ENCODE results near the gene HES3.
A peak's percentile ranks its signal among the peaks of the same experiment; 100 is the strongest.

The HES3 gene, protein sequence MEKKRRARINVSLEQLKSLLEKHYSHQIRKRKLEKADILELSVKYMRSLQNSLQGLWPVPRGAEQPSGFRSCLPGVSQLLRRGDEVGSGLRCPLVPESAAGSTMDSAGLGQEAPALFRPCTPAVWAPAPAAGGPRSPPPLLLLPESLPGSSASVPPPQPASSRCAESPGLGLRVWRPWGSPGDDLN

DNA sequence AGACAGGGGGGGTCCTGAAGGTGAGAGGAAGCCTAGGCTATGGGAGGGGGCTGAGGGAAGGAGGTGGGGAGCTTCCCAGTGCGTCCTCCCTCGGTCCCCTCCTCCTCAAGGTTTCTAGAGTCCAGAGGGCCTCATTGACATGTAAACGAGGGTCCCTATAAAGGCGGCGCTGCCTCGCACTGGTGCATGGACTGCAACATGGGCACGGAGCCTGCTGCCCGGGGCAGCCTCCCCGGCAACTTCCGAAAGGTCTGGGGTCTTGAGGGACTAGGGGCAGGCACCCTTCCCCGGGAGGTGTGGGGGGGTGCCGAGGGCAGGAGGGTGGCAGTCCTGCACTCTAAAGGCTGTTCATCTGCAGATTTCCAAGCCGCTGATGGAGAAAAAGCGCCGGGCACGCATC is at the start of gene HES3:
Gene HES3, plus strand, starts transcription at position 187 of the 400 bp plus-strand sequence. Its CDS starts 187 bp downstream, at position 374.
- no peaks in the 10 kb centered on the region for H3K9me3 ChIP-seq (ENCODE audit: severe bottlenecking)
- DNase-seq, result no peak
- TF ChIP-seq, protein P1, sequence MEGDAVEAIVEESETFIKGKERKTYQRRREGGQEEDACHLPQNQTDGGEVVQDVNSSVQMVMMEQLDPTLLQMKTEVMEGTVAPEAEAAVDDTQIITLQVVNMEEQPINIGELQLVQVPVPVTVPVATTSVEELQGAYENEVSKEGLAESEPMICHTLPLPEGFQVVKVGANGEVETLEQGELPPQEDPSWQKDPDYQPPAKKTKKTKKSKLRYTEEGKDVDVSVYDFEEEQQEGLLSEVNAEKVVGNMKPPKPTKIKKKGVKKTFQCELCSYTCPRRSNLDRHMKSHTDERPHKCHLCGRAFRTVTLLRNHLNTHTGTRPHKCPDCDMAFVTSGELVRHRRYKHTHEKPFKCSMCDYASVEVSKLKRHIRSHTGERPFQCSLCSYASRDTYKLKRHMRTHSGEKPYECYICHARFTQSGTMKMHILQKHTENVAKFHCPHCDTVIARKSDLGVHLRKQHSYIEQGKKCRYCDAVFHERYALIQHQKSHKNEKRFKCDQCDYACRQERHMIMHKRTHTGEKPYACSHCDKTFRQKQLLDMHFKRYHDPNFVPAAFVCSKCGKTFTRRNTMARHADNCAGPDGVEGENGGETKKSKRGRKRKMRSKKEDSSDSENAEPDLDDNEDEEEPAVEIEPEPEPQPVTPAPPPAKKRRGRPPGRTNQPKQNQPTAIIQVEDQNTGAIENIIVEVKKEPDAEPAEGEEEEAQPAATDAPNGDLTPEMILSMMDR (IDR thresholded peaks at IDR 0.05; ENCODE audit: low read depth, low read length), result no peak
- H3K27ac ChIP-seq, result peak within 1 kb of the TSS; percentile 63
- H3K4me3 ChIP-seq (ENCODE audit: low read depth, low read length), result peak within 1 kb of the TSS; percentile 77
- H3K36me3 ChIP-seq, result no peaks in the 10 kb centered on the region
- no peaks in the 10 kb centered on the region for H3K27me3 ChIP-seq (ENCODE audit: insufficient read depth, low read depth, severe bottlenecking)

- Histone ChIP-seq H3K27ac (peak overlapping the region; percentile 96; the same call in 1 of the 2 replicates), H3K9me3 (ENCODE audit: severe bottlenecking) (no peaks in the 10 kb centered on the region), H3K4me3 (ENCODE audit: low read depth, low read length) (peak overlapping the region; percentile 95), H3K27me3 (ENCODE audit: insufficient read depth, low read depth, severe bottlenecking) (no peaks in the 10 kb centered on the region), H3K36me3 (peaks cover 57% of the 10 kb centered on the region)
- no peak for DNase-seq
- TF ChIP-seq, protein P1 (IDR thresholded peaks at IDR 0.05; ENCODE audit: low read depth, low read length), result no peak
Measured at GRCh38 chr1:6197746-6198427, 46.1 kb upstream of the HES3 start.

DNA sequence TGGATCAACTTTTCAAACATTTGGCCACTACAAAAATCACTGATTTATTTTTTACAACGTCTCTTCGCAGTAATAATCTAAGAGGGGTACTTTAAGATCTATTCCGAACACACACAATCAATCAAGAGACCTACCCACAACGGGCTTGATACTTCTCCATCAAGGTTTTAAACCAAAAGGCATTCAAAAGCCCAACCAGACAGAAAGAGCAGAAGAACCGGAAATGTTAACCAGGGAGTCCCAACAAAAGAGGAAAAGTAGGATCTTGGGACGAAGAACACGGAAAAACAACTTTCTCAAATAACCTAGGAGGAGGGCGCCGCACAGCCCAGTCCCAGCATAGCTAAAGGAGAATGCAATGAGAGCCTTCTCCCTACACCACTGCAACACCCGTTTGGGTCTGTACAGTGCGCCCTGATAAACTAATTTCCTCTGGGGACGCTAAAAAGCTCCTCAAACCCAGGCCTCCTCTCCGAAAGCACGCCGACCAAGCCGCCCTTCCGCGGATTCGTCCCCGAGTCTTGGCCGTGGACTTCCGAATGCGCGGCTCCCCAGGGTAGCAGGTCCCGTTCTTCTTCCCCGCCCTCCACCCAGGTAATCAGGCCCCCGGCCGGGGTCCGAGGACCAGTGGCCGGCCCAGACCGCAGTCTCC is 45.2 kb upstream of the HES3 start:
- Histone ChIP-seq H3K27me3 (ENCODE audit: insufficient read depth, low read depth, severe bottlenecking) (no peaks in the 10 kb centered on the region), H3K9me3 (ENCODE audit: severe bottlenecking) (no peaks in the 10 kb centered on the region), H3K27ac (peak overlapping the region; percentile 96), H3K36me3 (peaks cover 49% of the 10 kb centered on the region), H3K4me3 (ENCODE audit: low read depth, low read length) (peak overlapping the region; percentile 95)
- no peak for DNase-seq
- TF ChIP-seq, protein P1 (IDR thresholded peaks at IDR 0.05; ENCODE audit: low read depth, low read length), result no peak

GRCh38 chr1:6199298-6200187 is 44.4 kb upstream of the HES3 start, which contains the start of gene RPL22:
RPL22 (minus strand) TSS chr1:6199595; CDS start chr1:6199573, 22 bp downstream.
- no peaks in the 10 kb centered on the region for H3K27me3 ChIP-seq (ENCODE audit: insufficient read depth, low read depth, severe bottlenecking)
- DNase-seq, result peak; percentile 99
- H3K27ac ChIP-seq, result peak within 1 kb of the TSS; percentile 96
- H3K9me3 ChIP-seq (ENCODE audit: severe bottlenecking), result no peaks in the 10 kb centered on the region
- H3K4me3 ChIP-seq (ENCODE audit: low read depth, low read length), result peak within 1 kb of the TSS; percentile 95
- peaks cover 41% of the 10 kb centered on the region for H3K36me3 ChIP-seq
- TF ChIP-seq, protein P1 (IDR thresholded peaks at IDR 0.05; ENCODE audit: low read depth, low read length), result no peak

DNA sequence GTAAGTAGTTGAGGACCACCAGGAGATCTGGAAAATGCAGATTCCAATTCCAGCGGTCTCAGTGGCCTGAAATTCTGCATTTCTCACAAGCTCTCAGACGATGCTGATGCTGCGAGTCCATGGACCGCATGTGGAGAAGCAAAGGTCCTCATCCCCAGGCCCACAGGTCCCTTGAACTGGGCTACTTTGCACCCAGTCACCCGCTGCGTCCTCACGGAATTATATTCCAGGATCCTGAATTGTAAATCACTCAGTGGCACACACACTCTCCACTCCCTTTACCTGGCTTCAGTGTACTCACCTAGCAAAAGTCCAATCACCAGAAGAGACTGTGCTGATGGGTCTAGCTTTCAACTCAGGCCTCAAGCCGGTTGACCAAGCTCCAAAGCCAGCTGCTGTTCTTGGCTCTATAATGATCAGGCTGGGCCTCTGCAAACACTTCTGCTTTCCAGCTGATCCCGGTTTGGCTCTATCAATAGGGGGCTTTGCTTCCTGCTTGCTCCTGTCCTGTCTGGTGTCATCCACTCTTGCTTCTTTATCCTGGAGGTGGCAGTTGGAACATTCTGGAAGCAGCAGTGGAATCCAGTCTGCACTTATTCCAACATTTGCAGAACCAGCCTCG is 43.7 kb upstream of the HES3 start:
- TF ChIP-seq, protein P1 (IDR thresholded peaks at IDR 0.05; ENCODE audit: low read depth, low read length), result no peak
- Histone ChIP-seq H3K4me3 (ENCODE audit: low read depth, low read length) (peak overlapping the region; percentile 95), H3K9me3 (ENCODE audit: severe bottlenecking) (no peaks in the 10 kb centered on the region), H3K36me3 (peaks cover 33% of the 10 kb centered on the region), H3K27me3 (ENCODE audit: insufficient read depth, low read depth, severe bottlenecking) (no peaks in the 10 kb centered on the region), H3K27ac (peak overlapping the region; percentile 96)
- no peak for DNase-seq
